H1 (cell line): ENCODE results near the gene THBS3. TPM values are rescaled to one million over a fixed set of nuclear protein-coding genes. Genes with fewer than 3 reads are reported as not detected.

ENCODE experiments used
- CEBPB ChIP-seq: IDR thresholded peaks from 2 replicates; pipeline ENCODE4 v1.6.1; 2012; ENCODE audit warnings: low read depth, low read length
- HDAC2 ChIP-seq, 2 experiments: fragments of 300-600 bp in 1 of 2; sonication (generic) in 1 of 2; IDR thresholded peaks; 2 replicates each; pipeline ENCODE4 v1.6.1; 2011 to 2012; ENCODE audit warnings: low read depth in 2 of 2, low read length in 2 of 2, mild to moderate bottlenecking in 2 of 2, moderate library complexity in 2 of 2, borderline replicate concordance in 1 of 2, inconsistent platforms in 1 of 2
- RXRA ChIP-seq: IDR thresholded peaks from 2 replicates; pipeline ENCODE4 v1.6.1; 2011; ENCODE audit warnings: low read depth, mild to moderate bottlenecking, low read length, moderate library complexity; ENCODE audit not compliant: insufficient read depth
- polyA plus RNA-seq, 7 experiments: library from polyadenylated mRNA; depleted of rRNA in 3 of 7; stranded (reverse) in 5 of 7; unstranded in 2 of 7; fragments of >200 nt in 5 of 7; fragments of 200-250 nt in 2 of 7; gene quantifications; 1 replicate in 5 of 7; 2 replicates in 1 of 7; 4 replicates in 1 of 7; pipeline versions ENCODE4 v1.2.1 to v1.2.3, GENCODE V29; 2011 to 2013; ENCODE audit warnings: missing spikeins in 2 of 7, mixed read lengths in 2 of 7
- total RNA-seq: library from RNA; stranded (reverse); fragmentation: NEBNext Ultra II Directional; extraction: Animal tissue kit (Norgen Biotek cat#: 25700); gene quantifications from 2 replicates; pipeline ENCODE4 v1.2.1, GENCODE V29; 2021
- TF ChIP-seq, protein P1 (sequence below): IDR thresholded peaks from 2 replicates; pipeline ENCODE4 v1.6.1; 2012; ENCODE audit warnings: inconsistent platforms

THBS3 gene
- total and polyA plus RNA-seq, 2 of the 8 experiments (the other 6 are each of a cell fraction or from before 2014, with no cell fraction given): 3.0 to 3.5 TPM

DNA sequence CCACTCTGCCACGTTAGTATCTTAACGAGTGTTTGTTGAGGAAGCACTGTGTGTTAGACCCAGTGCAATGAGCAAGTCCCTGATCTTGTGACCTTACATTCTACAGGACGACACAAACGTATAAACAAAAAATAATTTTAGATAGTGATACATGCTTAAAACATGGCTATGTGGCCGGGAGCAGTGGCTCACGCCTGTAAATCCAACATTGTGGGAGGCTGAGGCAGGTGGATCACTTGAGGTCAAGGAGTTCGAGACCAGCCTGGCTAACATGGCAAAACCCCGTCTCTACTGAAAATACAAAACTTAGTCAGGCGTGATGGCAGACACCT, 20.4 kb upstream of the THBS3 start (continued):
- TF ChIP-seq RXRA (no peak), CEBPB (no peak), HDAC2 (IDR thresholded peaks at IDR 0.05; ENCODE audit: borderline replicate concordance in 1 of 2, low read depth in 2 of 2, low read length in 2 of 2) (no peak)
- TF ChIP-seq, protein P1, sequence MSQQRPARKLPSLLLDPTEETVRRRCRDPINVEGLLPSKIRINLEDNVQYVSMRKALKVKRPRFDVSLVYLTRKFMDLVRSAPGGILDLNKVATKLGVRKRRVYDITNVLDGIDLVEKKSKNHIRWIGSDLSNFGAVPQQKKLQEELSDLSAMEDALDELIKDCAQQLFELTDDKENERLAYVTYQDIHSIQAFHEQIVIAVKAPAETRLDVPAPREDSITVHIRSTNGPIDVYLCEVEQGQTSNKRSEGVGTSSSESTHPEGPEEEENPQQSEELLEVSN: no peak
